HepG2 (cell line): ENCODE measurements around the gene NDUFA8. TPM values are rescaled to one million over a fixed set of nuclear protein-coding genes. Genes with fewer than 3 reads are reported as not detected.

Source experiments
- FOXK1 ChIP-seq: sonication (generic); formaldehyde crosslinking; IDR thresholded peaks from 2 replicates; pipeline ENCODE4 v1.4.0; 2020; ENCODE audit warnings: low read depth, missing genetic modification reagents, borderline replicate concordance
- MAX ChIP-seq: IDR thresholded peaks from 2 replicates; pipeline ENCODE4 v1.6.1; 2012; ENCODE audit warnings: inconsistent platforms
- PBX3 ChIP-seq: sonication (generic); formaldehyde crosslinking; IDR thresholded peaks from 2 replicates; pipeline ENCODE4 v1.8.1; 2023; ENCODE audit warnings: missing genetic modification reagents, inconsistent platforms, borderline replicate concordance
- PHF21A ChIP-seq: sonication (generic); formaldehyde crosslinking; IDR thresholded peaks from 2 replicates; pipeline ENCODE4 v1.5.0; 2020; ENCODE audit warnings: mild to moderate bottlenecking, missing genetic modification reagents
- RFX3 ChIP-seq: IDR thresholded peaks from 2 replicates; pipeline ENCODE4 v1.6.1; 2016; ENCODE audit warnings: missing biosample characterization, missing genetic modification reagents
- TRIM24 ChIP-seq: sonication (generic); formaldehyde crosslinking; IDR thresholded peaks from 2 replicates; pipeline ENCODE4 v1.8.0; 2022; ENCODE audit warnings: mild to moderate bottlenecking, missing genetic modification reagents
- USF2 ChIP-seq, 2 experiments: sonication (generic) in 1 of 2; formaldehyde crosslinking in 1 of 2; IDR thresholded peaks; 2 replicates each; pipeline versions ENCODE4 v1.5.1 to v1.6.1; 2011 to 2020; ENCODE audit warnings: borderline replicate concordance in 1 of 2, low read depth in 1 of 2, low read length in 1 of 2, mild to moderate bottlenecking in 1 of 2, missing genetic modification reagents in 1 of 2, moderate library complexity in 1 of 2
- ZNF292 ChIP-seq: sonication (generic); formaldehyde crosslinking; IDR thresholded peaks from 2 replicates; pipeline ENCODE4 v1.8.1; 2022; ENCODE audit warnings: mild to moderate bottlenecking, low read depth, missing genetic modification reagents, borderline replicate concordance
- ZNF644 ChIP-seq: IDR thresholded peaks from 2 replicates; pipeline ENCODE4 v1.6.1; 2016; ENCODE audit warnings: low read depth
- ZSCAN29 ChIP-seq: sonication (generic); formaldehyde crosslinking; conservative IDR thresholded peaks from 2 replicates; pipeline ENCODE4 v1.4.0; 2020; ENCODE audit warnings: mild to moderate bottlenecking, missing genetic modification reagents
- polyA plus RNA-seq, 8 experiments: library from polyadenylated mRNA; depleted of rRNA in 3 of 8; stranded (reverse) in 7 of 8; unstranded in 1 of 8; fragments of >200 nt; fragmentation: Illumina TruSeq in 4 of 8; extraction: Trizol in 4 of 8; gene quantifications; 2 replicates each; pipeline versions ENCODE4 v1.2.1 to v1.2.3, GENCODE V29; 2011 to 2016; ENCODE audit warnings: low read depth in 4 of 8, missing spikeins in 1 of 8, mixed read lengths in 1 of 8; ENCODE audit not compliant: insufficient read depth in 1 of 8
- total RNA-seq, 5 experiments: library from RNA; depleted of rRNA; stranded (reverse); fragments of >200 nt; fragmentation: Illumina TruSeq; extraction: Trizol; gene quantifications; 2 replicates each; pipeline ENCODE4 v1.2.3, GENCODE V29; 2016; ENCODE audit warnings: low read depth in 1 of 5
- TF ChIP-seq, protein P1 (sequence below): IDR thresholded peaks from 2 replicates; pipeline ENCODE4 v1.4.0; 2020; ENCODE audit warnings: mild to moderate bottlenecking, missing genetic modification reagents
- TF ChIP-seq, protein P2 (sequence below): sonication (generic); formaldehyde crosslinking; IDR thresholded peaks from 2 replicates; pipeline ENCODE4 v1.5.0; 2020; ENCODE audit warnings: missing genetic modification reagents
- TF ChIP-seq, protein P3 (sequence below): IDR thresholded peaks from 2 replicates; pipeline ENCODE4 v1.6.1; 2016
- TF ChIP-seq, protein P4 (sequence below): sonication (generic); formaldehyde crosslinking; IDR thresholded peaks from 2 replicates; pipeline ENCODE4 v1.8.0; 2022; ENCODE audit warnings: missing genetic modification reagents, mild to moderate bottlenecking, inconsistent platforms, borderline replicate concordance

Gene NDUFA8
- total and polyA plus RNA-seq, 2 of the 13 experiments (the other 11 are each of a cell fraction or from before 2014, with no cell fraction given), result 68.6 to 71.7 TPM

GRCh38 chr9:122138560-122139268 lies 20.9 kb downstream of the NDUFA8 start (continued):
- TF ChIP-seq USF2 (IDR thresholded peaks at IDR 0.05; ENCODE audit: low read depth, low read length) (no peak), USF2 (CRISPR knock-in tag; IDR thresholded peaks at IDR 0.05; ENCODE audit: borderline replicate concordance) (no peak), TRIM24 (CRISPR knock-in tag) (no peak), FOXK1 (no peak), PHF21A (CRISPR knock-in tag) (peak; percentile 32; the same call in 1 of the 2 replicates), RFX3 (CRISPR knock-in tag) (no peak), ZNF292 (CRISPR knock-in tag) (peak; percentile 93), PBX3 (CRISPR knock-in tag) (no peak), MAX (no peak), ZSCAN29 (CRISPR knock-in tag) (no peak), ZNF644 (CRISPR knock-in tag) (no peak)
- TF ChIP-seq, protein P1, sequence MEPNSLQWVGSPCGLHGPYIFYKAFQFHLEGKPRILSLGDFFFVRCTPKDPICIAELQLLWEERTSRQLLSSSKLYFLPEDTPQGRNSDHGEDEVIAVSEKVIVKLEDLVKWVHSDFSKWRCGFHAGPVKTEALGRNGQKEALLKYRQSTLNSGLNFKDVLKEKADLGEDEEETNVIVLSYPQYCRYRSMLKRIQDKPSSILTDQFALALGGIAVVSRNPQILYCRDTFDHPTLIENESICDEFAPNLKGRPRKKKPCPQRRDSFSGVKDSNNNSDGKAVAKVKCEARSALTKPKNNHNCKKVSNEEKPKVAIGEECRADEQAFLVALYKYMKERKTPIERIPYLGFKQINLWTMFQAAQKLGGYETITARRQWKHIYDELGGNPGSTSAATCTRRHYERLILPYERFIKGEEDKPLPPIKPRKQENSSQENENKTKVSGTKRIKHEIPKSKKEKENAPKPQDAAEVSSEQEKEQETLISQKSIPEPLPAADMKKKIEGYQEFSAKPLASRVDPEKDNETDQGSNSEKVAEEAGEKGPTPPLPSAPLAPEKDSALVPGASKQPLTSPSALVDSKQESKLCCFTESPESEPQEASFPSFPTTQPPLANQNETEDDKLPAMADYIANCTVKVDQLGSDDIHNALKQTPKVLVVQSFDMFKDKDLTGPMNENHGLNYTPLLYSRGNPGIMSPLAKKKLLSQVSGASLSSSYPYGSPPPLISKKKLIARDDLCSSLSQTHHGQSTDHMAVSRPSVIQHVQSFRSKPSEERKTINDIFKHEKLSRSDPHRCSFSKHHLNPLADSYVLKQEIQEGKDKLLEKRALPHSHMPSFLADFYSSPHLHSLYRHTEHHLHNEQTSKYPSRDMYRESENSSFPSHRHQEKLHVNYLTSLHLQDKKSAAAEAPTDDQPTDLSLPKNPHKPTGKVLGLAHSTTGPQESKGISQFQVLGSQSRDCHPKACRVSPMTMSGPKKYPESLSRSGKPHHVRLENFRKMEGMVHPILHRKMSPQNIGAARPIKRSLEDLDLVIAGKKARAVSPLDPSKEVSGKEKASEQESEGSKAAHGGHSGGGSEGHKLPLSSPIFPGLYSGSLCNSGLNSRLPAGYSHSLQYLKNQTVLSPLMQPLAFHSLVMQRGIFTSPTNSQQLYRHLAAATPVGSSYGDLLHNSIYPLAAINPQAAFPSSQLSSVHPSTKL (CRISPR knock-in tag), result 0 out of 2 replicates have a peak, but pooled peaks have one; percentile 22
- TF ChIP-seq, protein P2, sequence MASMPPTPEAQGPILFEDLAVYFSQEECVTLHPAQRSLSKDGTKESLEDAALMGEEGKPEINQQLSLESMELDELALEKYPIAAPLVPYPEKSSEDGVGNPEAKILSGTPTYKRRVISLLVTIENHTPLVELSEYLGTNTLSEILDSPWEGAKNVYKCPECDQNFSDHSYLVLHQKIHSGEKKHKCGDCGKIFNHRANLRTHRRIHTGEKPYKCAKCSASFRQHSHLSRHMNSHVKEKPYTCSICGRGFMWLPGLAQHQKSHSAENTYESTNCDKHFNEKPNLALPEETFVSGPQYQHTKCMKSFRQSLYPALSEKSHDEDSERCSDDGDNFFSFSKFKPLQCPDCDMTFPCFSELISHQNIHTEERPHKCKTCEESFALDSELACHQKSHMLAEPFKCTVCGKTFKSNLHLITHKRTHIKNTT (CRISPR knock-in tag), result no peak
- TF ChIP-seq, protein P3, sequence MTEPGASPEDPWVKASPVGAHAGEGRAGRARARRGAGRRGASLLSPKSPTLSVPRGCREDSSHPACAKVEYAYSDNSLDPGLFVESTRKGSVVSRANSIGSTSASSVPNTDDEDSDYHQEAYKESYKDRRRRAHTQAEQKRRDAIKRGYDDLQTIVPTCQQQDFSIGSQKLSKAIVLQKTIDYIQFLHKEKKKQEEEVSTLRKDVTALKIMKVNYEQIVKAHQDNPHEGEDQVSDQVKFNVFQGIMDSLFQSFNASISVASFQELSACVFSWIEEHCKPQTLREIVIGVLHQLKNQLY (CRISPR knock-in tag), result no peak
- TF ChIP-seq, protein P4, sequence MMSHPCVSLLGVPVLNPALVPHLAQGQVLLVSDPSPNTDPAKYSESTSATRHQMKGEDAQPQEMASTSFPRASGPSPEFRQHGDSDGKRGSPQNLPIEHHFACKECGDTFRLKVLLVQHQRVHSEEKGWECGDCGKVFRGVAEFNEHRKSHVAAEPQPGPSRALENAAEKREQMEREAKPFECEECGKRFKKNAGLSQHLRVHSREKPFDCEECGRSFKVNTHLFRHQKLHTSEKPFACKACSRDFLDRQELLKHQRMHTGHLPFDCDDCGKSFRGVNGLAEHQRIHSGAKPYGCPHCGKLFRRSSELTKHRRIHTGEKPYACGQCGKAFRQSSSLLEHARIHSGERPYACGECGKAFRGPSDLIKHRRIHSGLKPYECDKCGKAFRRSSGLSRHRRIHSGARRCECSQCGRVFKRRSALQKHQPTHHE (CRISPR knock-in tag), result no peak
